H9 (cell line): ENCODE data around the gene CHD1. TPM values are rescaled to one million over a fixed set of nuclear protein-coding genes. Genes with fewer than 3 reads are reported as not detected.

ENCODE experiments used
- DNase-seq: peaks from one replicate; pipeline ENCODE4 v3.0.0-alpha.2; 2017
- H2AFZ ChIP-seq: one replicate; pipeline ENCODE4 v1.6.1; 2013; ENCODE audit warnings: mild to moderate bottlenecking, low read length, control low read depth, moderate library complexity
- H2AK5ac ChIP-seq: 2 replicates; pipeline ENCODE4 v1.6.1; 2013; ENCODE audit warnings: low read length, control low read depth, mixed read lengths; ENCODE audit not compliant: insufficient read length
- H2BK120ac ChIP-seq: one replicate; pipeline ENCODE4 v1.6.1; 2013; ENCODE audit warnings: low read depth, mild to moderate bottlenecking, low read length, control low read depth, inconsistent platforms; ENCODE audit not compliant: poor library complexity, severe bottlenecking
- H2BK12ac ChIP-seq: 2 replicates; pipeline ENCODE4 v1.6.1; 2013; ENCODE audit warnings: low read length, control low read depth, mixed read lengths, low read depth; ENCODE audit not compliant: insufficient read length
- H2BK15ac ChIP-seq: 2 replicates; pipeline ENCODE4 v1.6.1; 2013; ENCODE audit warnings: low read depth, low read length, control low read depth
- H2BK20ac ChIP-seq: one replicate; pipeline ENCODE4 v1.6.1; 2013; ENCODE audit warnings: low read depth, mild to moderate bottlenecking, low read length, control low read depth, inconsistent platforms; ENCODE audit not compliant: poor library complexity, severe bottlenecking
- H2BK5ac ChIP-seq: 2 replicates; pipeline ENCODE4 v1.6.1; 2013; ENCODE audit warnings: low read length, control low read depth, mixed read lengths; ENCODE audit not compliant: insufficient read length
- H3K14ac ChIP-seq: 2 replicates; pipeline ENCODE4 v1.6.1; 2013; ENCODE audit warnings: low read length, control low read depth; ENCODE audit not compliant: insufficient read depth
- H3K18ac ChIP-seq: 2 replicates; pipeline ENCODE4 v1.6.1; 2013; ENCODE audit warnings: low read depth, mild to moderate bottlenecking, mixed read lengths, low read length, control low read depth; ENCODE audit not compliant: insufficient read length
- H3K23ac ChIP-seq: 2 replicates; pipeline ENCODE4 v1.6.1; 2013; ENCODE audit warnings: low read length, control low read depth, mixed read lengths, low read depth; ENCODE audit not compliant: insufficient read length
- H3K23me2 ChIP-seq: 2 replicates; pipeline ENCODE4 v1.6.1; 2013; ENCODE audit warnings: low read depth, mild to moderate bottlenecking, mixed read lengths, low read length, control low read depth; ENCODE audit not compliant: insufficient read length, poor library complexity, severe bottlenecking
- H3K27ac ChIP-seq: 2 replicates; pipeline ENCODE4 v1.5.1; 2013; ENCODE audit warnings: low read length, control low read depth, mixed read lengths, low read depth; ENCODE audit not compliant: insufficient read length
- H3K27me3 ChIP-seq: 2 replicates; pipeline ENCODE4 v1.6.1; 2013; ENCODE audit warnings: low read length, control low read depth, inconsistent platforms; ENCODE audit not compliant: insufficient read depth
- H3K4ac ChIP-seq: 2 replicates; pipeline ENCODE4 v1.6.1; 2013; ENCODE audit warnings: low read depth, mild to moderate bottlenecking, control low read depth, inconsistent platforms, low read length, moderate library complexity
- H3K4me1 ChIP-seq: 2 replicates; pipeline ENCODE4 v1.6.1; 2013; ENCODE audit warnings: low read length, control low read depth, inconsistent platforms; ENCODE audit not compliant: insufficient read depth
- H3K4me2 ChIP-seq: 2 replicates; pipeline ENCODE4 v1.6.1; 2013; ENCODE audit warnings: low read length, control low read depth, mixed read lengths; ENCODE audit not compliant: insufficient read length, insufficient read depth
- H3K56ac ChIP-seq: 2 replicates; pipeline ENCODE4 v1.6.1; 2013; ENCODE audit warnings: low read depth, mild to moderate bottlenecking, mixed read lengths, low read length, control low read depth; ENCODE audit not compliant: insufficient read length
- H3K79me1 ChIP-seq: 2 replicates; pipeline ENCODE4 v1.6.1; 2013; ENCODE audit warnings: low read depth, mild to moderate bottlenecking, moderate library complexity, low read length, control low read depth, inconsistent platforms; ENCODE audit not compliant: insufficient read depth, poor library complexity, severe bottlenecking
- H3K79me2 ChIP-seq: 2 replicates; pipeline ENCODE4 v1.6.1; 2013; ENCODE audit warnings: low read length, control low read depth, inconsistent platforms; ENCODE audit not compliant: insufficient read depth
- H3K9ac ChIP-seq: 2 replicates; pipeline ENCODE4 v1.6.1; 2013; ENCODE audit warnings: low read length, control low read depth, mixed read lengths; ENCODE audit not compliant: insufficient read length; ENCODE audit errors: extremely low read depth
- H3K9me3 ChIP-seq: one replicate; pipeline ENCODE4 v1.6.1; 2013; ENCODE audit warnings: low read depth, low read length, inconsistent platforms; ENCODE audit not compliant: control insufficient read depth
- H3T11ph ChIP-seq: one replicate; pipeline ENCODE4 v1.6.1; 2013; ENCODE audit warnings: mild to moderate bottlenecking, low read length, control low read depth, inconsistent platforms
- H4K20me1 ChIP-seq: one replicate; pipeline ENCODE4 v1.6.1; 2013; ENCODE audit not compliant: control insufficient read depth, insufficient read length, insufficient read depth
- H4K5ac ChIP-seq: 2 replicates; pipeline ENCODE4 v1.6.1; 2013; ENCODE audit warnings: low read depth, mild to moderate bottlenecking, mixed read lengths, low read length, control low read depth; ENCODE audit not compliant: insufficient read length
- H4K8ac ChIP-seq: replicated peaks from 2 replicates; pipeline ENCODE4 v1.6.1; 2013; ENCODE audit warnings: low read length, control low read depth, mixed read lengths, low read depth; ENCODE audit not compliant: insufficient read length
- H4K91ac ChIP-seq: 2 replicates; pipeline ENCODE4 v1.6.1; 2013; ENCODE audit warnings: low read depth, mild to moderate bottlenecking, moderate library complexity, mixed read lengths, low read length, control low read depth; ENCODE audit not compliant: insufficient read length
- H3K27ac Mint-ChIP-seq, 3 experiments: 2 replicates in 2 of 3; 3 replicates in 1 of 3; pipeline ENCODE4 v1.8.0; 2020 to 2021; ENCODE audit warnings: mixed read lengths in 3 of 3, mild to moderate bottlenecking in 1 of 3, moderate library complexity in 1 of 3
- H3K27me3 Mint-ChIP-seq: 2 replicates; pipeline ENCODE4 v1.8.0; 2021; ENCODE audit warnings: low read depth, mild to moderate bottlenecking, moderate library complexity, mixed read lengths
- H3K36me3 Mint-ChIP-seq, 3 experiments: 2 replicates in 2 of 3; 3 replicates in 1 of 3; pipeline ENCODE4 v1.8.0; 2020 to 2021; ENCODE audit warnings: low read depth in 3 of 3, mixed read lengths in 3 of 3; ENCODE audit not compliant: insufficient read depth in 1 of 3
- H3K4me1 Mint-ChIP-seq, 2 experiments: 2 replicates each; pipeline ENCODE4 v1.8.0; 2020; ENCODE audit warnings: mixed read lengths in 2 of 2
- H3K4me3 Mint-ChIP-seq, 2 experiments: 2 replicates in 1 of 2; 3 replicates in 1 of 2; pipeline ENCODE4 v1.8.0; 2020 to 2021; ENCODE audit warnings: mild to moderate bottlenecking in 2 of 2, mixed read lengths in 2 of 2, moderate library complexity in 1 of 2
- H3K9me3 Mint-ChIP-seq, 2 experiments: 2 replicates in 1 of 2; 3 replicates in 1 of 2; pipeline ENCODE4 v1.8.0; 2020; ENCODE audit warnings: mild to moderate bottlenecking in 2 of 2, mixed read lengths in 2 of 2, moderate library complexity in 1 of 2
- total RNA-seq: library from RNA; stranded (reverse); gene quantifications from 2 replicates; pipeline ENCODE4 v1.2.1, GENCODE V29; 2021
- TF ChIP-seq, protein P1 (sequence below): fragments of 200-600 bp; sonication (generic); conservative IDR thresholded peaks from 3 replicates; pipeline ENCODE4 v1.8.0; 2021; ENCODE audit warnings: antibody characterized with exemption, mild to moderate bottlenecking

The CHD1 gene
- total RNA-seq, 1 experiment from 2014 or later: 62.7 TPM

DNA sequence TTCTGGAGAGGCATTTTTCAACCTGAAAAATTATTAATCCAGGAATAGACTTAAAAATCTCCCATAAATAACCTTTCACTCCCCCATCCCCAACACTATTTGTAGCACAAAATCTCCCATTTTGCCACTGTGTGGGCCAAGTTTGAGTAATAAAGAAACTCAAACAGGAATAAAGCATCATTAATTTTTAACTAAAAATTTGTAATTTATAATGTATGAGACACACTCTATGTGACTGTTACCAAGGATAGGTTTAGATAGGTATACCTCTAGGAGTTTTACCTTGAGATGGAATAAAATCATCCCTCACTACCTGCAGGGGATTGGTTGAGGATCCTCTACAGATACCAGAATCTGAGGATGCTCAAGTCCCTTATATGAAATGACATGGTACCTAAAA is 30.1 kb downstream of the CHD1 start:
- Histone ChIP-seq H4K91ac (no peak overlapping the region), H3K4ac (no peak overlapping the region), H4K20me1 (no peaks in the 10 kb centered on the region), H3K4me1 (no peaks in the 10 kb centered on the region), H3K79me2 (no peaks in the 10 kb centered on the region), H4K8ac (no peak overlapping the region), H3K18ac (no peak overlapping the region), H3T11ph (no peak overlapping the region), H2BK12ac (no peak overlapping the region), H4K5ac (no peak overlapping the region), H3K79me1 (no peaks in the 10 kb centered on the region), H3K27ac (no peak overlapping the region), H2BK120ac (no peak overlapping the region), H2AFZ (no peak overlapping the region), H3K9ac (no peak overlapping the region), H2AK5ac (no peak overlapping the region), H3K23me2 (no peaks in the 10 kb centered on the region), H2BK5ac (no peak overlapping the region), H3K9me3 (no peaks in the 10 kb centered on the region), H3K14ac (no peak overlapping the region), H3K4me2 (no peak overlapping the region), H2BK15ac (no peak overlapping the region), H3K23ac (no peak overlapping the region), H3K56ac (no peak overlapping the region), H3K27me3 (no peaks in the 10 kb centered on the region), H2BK20ac (no peak overlapping the region)
- TF ChIP-seq, protein P1, sequence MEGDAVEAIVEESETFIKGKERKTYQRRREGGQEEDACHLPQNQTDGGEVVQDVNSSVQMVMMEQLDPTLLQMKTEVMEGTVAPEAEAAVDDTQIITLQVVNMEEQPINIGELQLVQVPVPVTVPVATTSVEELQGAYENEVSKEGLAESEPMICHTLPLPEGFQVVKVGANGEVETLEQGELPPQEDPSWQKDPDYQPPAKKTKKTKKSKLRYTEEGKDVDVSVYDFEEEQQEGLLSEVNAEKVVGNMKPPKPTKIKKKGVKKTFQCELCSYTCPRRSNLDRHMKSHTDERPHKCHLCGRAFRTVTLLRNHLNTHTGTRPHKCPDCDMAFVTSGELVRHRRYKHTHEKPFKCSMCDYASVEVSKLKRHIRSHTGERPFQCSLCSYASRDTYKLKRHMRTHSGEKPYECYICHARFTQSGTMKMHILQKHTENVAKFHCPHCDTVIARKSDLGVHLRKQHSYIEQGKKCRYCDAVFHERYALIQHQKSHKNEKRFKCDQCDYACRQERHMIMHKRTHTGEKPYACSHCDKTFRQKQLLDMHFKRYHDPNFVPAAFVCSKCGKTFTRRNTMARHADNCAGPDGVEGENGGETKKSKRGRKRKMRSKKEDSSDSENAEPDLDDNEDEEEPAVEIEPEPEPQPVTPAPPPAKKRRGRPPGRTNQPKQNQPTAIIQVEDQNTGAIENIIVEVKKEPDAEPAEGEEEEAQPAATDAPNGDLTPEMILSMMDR: no peak
- Mint-ChIP-seq H3K4me3 (no peak overlapping the region), H3K36me3 (peaks cover 31 to 76% (median 75%) of the 10 kb centered on the region in 3 experiments), H3K27me3 (no peaks in the 10 kb centered on the region), H3K27ac (no peak overlapping the region), H3K4me1 (no peaks in the 10 kb centered on the region), H3K9me3 (no peaks in the 10 kb centered on the region)
- no peak for DNase-seq
